ENCODE data around the gene ADGRG1.
A peak's percentile ranks its signal among the peaks of the same experiment; 100 is the strongest.

The ADGRG1 gene

GRCh38 chr16:57648581-57649442, 20.4 kb downstream of the ADGRG1 start:
- DNase-seq (ENCODE audit: low read depth in 2 of 2): peak; percentile 37 to 43

GRCh38 chr16:57649443-57649751, 21.0 kb downstream of the ADGRG1 start:
- DNase-seq (ENCODE audit: low read depth in 2 of 2): no peak

- no peak for DNase-seq (ENCODE audit: low read depth in 2 of 2)
Measured at GRCh38 chr16:57649846-57650245, 21.4 kb downstream of the ADGRG1 start.

- DNase-seq (ENCODE audit: low read depth in 2 of 2): no peak
Measured at GRCh38 chr16:57651344-57652333, 23.2 kb downstream of the ADGRG1 start.

GRCh38 chr16:57652695-57653471, 24.5 kb downstream of the ADGRG1 start:
- DNase-seq (ENCODE audit: low read depth in 2 of 2): no peak

GRCh38 chr16:57653936-57654335, 25.5 kb downstream of the ADGRG1 start:
- DNase-seq (ENCODE audit: low read depth in 2 of 2): no peak

- DNase-seq (ENCODE audit: low read depth in 2 of 2): no peak
Measured at GRCh38 chr16:57656342-57656955, 28.0 kb downstream of the ADGRG1 start.

- DNase-seq (ENCODE audit: low read depth in 2 of 2): no peak
Measured at GRCh38 chr16:57657228-57657627, 28.8 kb downstream of the ADGRG1 start.

- DNase-seq (ENCODE audit: low read depth in 2 of 2): no peak
Measured at GRCh38 chr16:57658130-57658877, 29.9 kb downstream of the ADGRG1 start.

GRCh38 chr16:57658878-57659674, 30.6 kb downstream of the ADGRG1 start:
- no peak for DNase-seq (ENCODE audit: low read depth in 2 of 2)

GRCh38 chr16:57660715-57661463, 32.5 kb downstream of the ADGRG1 start:
- DNase-seq (ENCODE audit: low read depth in 2 of 2): no peak

GRCh38 chr16:57661510-57661909, 33.1 kb downstream of the ADGRG1 start:
- DNase-seq (ENCODE audit: low read depth in 2 of 2): no peak

GRCh38 chr16:57661936-57662906, 33.8 kb downstream of the ADGRG1 start:
- no peak for DNase-seq (ENCODE audit: low read depth in 2 of 2)

GRCh38 chr16:57663436-57663835, 35.0 kb downstream of the ADGRG1 start:
- no peak for DNase-seq (ENCODE audit: low read depth in 2 of 2)

GRCh38 chr16:57663917-57664661, 35.7 kb downstream of the ADGRG1 start:
- DNase-seq (ENCODE audit: low read depth in 2 of 2): no peak

GRCh38 chr16:57664662-57665025, 36.2 kb downstream of the ADGRG1 start:
- no peak for DNase-seq (ENCODE audit: low read depth in 2 of 2)

- no peak for DNase-seq (ENCODE audit: low read depth in 2 of 2)
Measured at GRCh38 chr16:57665541-57665940, 37.1 kb downstream of the ADGRG1 start.

Data from fibroblast of skin of left quadriceps (primary cell).